Omental fat pad (tissue), 4 donors: ENCODE results near the gene SQSTM1. TPM values are rescaled to one million over a fixed set of nuclear protein-coding genes. Genes with fewer than 3 reads are reported as not detected.

ENCODE experiments used
- ATAC-seq: fragments of 150-250 bp; one replicate; pipeline ENCODE4 v1.9.1; 2016; ENCODE audit warnings: mild to moderate bottlenecking, moderate library complexity; ENCODE audit not compliant: low FRiP score
- DNase-seq: peaks from one replicate; pipeline ENCODE4 v3.0.0-alpha.2; 2019; ENCODE audit warnings: low spot score
- total RNA-seq, 4 donors: library from RNA; depleted of rRNA; stranded (reverse); fragments of >200 nt; gene quantifications; one replicate each; pipeline ENCODE4 v1.1.0, GENCODE V29; 2016
- TF ChIP-seq, protein P1 (sequence below), 3 donors: fragments of 450-650 bp; IDR thresholded peaks; one replicate each; pipeline ENCODE4 v1.5.1; 2016 to 2017; ENCODE audit warnings: antibody characterized with exemption in 3 of 3, mild to moderate bottlenecking in 3 of 3, moderate library complexity in 2 of 3

The SQSTM1 gene
- total RNA-seq, 4 donors from 2014 or later = 400 to 762 (median 566) TPM

GRCh38 chr5:179862296-179862695, 41.6 kb downstream of the SQSTM1 start:
- TF ChIP-seq, protein P1, sequence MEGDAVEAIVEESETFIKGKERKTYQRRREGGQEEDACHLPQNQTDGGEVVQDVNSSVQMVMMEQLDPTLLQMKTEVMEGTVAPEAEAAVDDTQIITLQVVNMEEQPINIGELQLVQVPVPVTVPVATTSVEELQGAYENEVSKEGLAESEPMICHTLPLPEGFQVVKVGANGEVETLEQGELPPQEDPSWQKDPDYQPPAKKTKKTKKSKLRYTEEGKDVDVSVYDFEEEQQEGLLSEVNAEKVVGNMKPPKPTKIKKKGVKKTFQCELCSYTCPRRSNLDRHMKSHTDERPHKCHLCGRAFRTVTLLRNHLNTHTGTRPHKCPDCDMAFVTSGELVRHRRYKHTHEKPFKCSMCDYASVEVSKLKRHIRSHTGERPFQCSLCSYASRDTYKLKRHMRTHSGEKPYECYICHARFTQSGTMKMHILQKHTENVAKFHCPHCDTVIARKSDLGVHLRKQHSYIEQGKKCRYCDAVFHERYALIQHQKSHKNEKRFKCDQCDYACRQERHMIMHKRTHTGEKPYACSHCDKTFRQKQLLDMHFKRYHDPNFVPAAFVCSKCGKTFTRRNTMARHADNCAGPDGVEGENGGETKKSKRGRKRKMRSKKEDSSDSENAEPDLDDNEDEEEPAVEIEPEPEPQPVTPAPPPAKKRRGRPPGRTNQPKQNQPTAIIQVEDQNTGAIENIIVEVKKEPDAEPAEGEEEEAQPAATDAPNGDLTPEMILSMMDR (IDR thresholded peaks at IDR 0.05) = no peak
- no peak for ATAC-seq
- DNase-seq = no peak

GRCh38 chr5:179862891-179863290, 42.2 kb downstream of the SQSTM1 start:
- TF ChIP-seq, protein P1 (IDR thresholded peaks at IDR 0.05) = no peak
- DNase-seq (no peak), ATAC-seq (no peak)

GRCh38 chr5:179863449-179864085, 42.9 kb downstream of the SQSTM1 start:
- TF ChIP-seq, protein P1 (IDR thresholded peaks at IDR 0.05) = no peak
- DNase-seq = no peak
- no peak for ATAC-seq

DNA sequence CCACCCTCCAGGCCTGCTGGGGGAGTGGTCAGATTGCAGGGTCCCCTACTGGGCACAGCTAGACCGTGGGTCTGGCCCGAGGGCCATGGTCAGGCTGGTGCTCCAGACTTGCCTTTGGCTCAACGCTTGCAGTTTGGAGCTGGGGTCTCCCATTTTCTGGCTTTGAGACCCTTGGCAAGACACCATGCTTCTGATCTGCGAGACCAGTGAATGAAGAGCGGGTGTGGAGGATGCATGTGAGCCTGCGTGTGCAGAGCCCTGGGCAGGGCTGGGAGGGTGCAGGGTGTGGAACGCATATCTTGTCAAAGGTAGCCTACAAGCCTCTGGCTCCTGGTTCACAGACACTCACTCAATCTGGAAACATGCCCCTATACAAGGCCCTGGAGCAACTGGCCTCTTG, 44.0 kb downstream of the SQSTM1 start:
- DNase-seq (no peak), ATAC-seq (no peak)
- TF ChIP-seq, protein P1 (IDR thresholded peaks at IDR 0.05) = no peak

DNA sequence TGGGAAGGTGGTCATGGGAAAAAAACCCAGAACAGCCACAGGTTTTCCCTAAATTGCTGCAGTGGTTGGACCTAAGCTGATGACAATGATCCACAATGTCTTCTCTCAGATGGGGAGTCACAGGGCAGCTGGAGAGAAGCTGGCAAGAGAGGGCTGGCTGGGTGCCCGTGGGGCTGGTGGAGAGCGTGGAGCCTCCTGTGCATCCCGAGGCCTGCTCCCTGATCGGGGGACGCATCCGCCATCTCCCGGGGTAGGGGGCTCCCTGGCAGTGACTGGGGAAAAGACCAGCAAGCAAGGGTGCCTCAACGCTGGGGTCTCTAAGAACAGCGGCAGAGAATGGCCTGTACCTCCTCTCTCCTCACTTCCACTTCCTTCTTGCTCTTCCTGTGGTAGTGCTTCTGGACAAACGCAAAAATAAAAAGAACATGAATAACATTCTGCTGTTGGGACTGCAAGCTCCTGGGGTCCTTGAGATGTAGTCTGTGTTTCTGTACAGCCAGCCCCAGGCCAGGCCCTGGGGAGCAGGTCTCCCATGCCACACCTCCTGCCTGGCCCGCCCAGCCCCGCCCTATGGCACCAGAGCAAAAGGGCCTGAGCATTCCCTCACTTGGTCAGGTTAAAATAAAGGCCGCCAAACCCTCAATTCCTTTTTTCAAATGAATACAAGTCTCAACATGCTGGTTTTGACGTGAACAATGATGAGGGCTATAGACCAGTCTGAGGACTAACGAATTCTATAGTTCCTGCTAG, 45.0 kb downstream of the SQSTM1 start:
- DNase-seq = no peak
- no peak for ATAC-seq
- TF ChIP-seq, protein P1 (IDR thresholded peaks at IDR 0.05) = no peak

- DNase-seq = no peak
- no peak for ATAC-seq
- TF ChIP-seq, protein P1 (IDR thresholded peaks at IDR 0.05) = no peak
Measured at GRCh38 chr5:179866241-179867078, 45.8 kb downstream of the SQSTM1 start.
